ENCODE data around the gene ZNF579. TPM values are rescaled to one million over a fixed set of nuclear protein-coding genes. Genes with fewer than 3 reads are reported as not detected.

The ZNF579 gene, protein sequence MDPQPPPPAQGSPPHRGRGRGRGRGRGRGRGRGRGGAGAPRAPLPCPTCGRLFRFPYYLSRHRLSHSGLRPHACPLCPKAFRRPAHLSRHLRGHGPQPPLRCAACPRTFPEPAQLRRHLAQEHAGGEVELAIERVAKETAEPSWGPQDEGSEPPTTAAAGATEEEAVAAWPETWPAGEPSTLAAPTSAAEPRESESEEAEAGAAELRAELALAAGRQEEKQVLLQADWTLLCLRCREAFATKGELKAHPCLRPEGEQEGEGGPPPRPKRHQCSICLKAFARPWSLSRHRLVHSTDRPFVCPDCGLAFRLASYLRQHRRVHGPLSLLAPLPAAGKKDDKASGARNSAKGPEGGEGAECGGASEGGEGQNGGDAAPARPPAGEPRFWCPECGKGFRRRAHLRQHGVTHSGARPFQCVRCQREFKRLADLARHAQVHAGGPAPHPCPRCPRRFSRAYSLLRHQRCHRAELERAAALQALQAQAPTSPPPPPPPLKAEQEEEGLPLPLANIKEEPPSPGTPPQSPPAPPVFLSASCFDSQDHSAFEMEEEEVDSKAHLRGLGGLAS
- 4.7 and 6.6 TPM in 2 replicates for total RNA-seq

GRCh38 chr19:55580628-55581144 is at the start of gene ZNF579:
Gene ZNF579 (minus strand): TSS chr19:55580848. CDS start chr19:55579639, 1,209 bp downstream.

DNA sequence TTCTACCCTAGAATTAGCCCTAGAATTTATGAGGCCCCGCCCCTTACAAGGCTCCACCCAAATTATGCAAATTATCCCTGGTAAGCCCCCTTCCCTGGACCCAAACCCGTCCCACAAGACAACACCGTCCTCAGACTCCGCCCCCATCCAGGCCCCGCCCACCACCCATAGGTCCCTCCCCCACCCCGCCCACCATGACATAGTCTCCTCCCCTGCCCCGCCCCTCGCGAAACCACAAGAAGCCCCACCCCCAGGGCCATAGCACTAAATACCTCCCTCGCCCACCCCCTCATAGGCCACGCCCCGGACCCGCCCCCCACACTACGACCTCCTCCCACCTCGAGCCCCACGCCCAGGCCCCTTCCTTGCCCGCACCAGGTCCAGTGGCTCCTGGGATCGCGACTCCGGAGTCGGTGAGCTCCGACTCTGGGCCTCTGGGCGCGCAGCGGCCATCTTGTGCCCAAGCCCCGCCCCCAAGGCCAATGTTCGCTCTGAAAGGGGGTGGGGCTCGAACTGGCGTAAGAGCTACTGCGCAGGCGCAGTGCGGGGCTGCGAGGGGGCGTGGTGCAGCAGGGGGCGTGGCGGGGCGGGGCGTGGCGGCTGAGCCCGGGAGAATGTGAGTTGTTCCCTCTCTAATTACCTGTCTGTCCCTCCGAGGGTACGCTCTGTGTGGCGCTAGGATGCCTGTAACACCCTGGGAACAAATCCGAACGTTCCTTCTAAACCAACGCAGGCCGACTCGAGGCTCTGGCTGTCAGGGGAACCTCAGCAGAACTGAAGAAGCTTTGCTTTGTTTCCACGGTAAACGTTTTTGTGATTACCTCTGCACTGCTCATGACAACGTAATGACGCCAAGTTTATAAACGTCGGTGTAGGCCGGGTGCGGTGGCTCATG is 43.7 kb upstream of the ZNF579 start, which contains the start of gene ZNF784:
Gene ZNF784 (minus strand): TSS at position 458 of the 895 bp plus-strand sequence. CDS start 5 bp downstream, at position 453.

DNA sequence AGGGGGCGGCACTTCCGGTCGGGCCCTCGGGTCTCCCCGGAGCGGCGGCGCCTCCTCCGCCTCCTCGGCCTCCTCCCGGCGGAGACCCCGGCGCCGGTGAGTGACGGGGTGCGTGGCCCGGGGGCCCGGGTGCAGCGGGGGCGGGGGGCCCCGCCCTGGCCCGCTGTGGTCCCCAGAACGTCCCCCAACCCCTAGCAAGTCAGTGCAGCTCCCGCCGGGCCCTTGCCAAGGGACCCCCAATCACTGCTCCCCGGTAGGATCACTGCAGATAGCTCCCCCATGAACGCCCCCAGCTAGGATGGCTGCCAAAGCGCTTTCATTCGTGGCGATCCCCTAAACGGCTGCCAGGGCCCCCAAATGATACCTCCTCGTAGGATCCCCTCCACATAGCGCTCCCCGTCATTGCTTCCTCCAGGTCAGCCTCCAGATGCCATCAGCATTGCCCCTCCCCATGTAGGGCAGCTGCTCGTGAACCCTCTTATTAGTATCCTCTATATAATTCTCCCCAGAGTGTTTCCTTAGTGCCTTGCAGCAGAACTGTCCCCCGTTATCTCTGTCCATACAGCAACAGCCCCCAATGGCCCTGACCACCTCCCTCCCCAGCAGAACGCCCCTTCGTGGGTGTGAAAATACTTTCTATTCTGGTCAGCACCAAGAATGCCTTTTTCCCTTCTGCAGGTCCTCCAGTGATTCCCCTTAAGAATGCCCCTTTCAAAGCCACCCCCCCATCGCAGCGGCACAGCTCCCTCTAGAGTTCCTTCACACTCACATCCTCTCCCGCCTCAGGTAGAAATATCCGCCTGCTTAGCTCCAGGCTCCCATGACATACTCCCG is 25.2 kb upstream of the ZNF579 start, which contains the start of gene ZNF865:
Gene ZNF865 (plus strand): TSS at position 11 of the 834 bp plus-strand sequence. CDS start 7,972 bp downstream, outside the sequence.

GRCh38 chr19:55599842-55600661 is 19.4 kb upstream of the ZNF579 start, which contains the start of gene ZNF524:
Gene ZNF524 (plus strand): TSS chr19:55600288. CDS start chr19:55602113, 1,825 bp downstream.

DNA sequence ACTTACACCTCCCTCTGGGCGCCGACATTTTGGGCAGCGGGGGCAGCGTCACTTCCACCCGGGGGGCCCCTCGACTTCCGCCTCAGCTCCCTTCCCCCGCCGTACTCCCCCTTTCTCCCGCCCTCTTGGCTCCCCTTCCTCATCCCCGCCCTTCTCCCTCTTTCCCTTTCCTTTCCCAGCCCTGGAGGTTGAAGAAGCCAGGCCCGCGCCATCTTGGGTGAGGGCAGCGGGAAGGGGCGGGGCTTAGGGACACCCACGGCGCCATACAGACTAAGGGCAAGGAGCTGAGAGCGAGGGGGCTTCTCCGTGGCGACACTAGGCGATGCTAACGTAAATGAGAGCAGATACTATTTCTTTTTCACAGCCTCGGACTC is 18.8 kb upstream of the ZNF579 start, which contains the start of gene FIZ1:
Gene FIZ1 (minus strand): TSS at position 50 of the 374 bp plus-strand sequence. CDS start 1,652 bp downstream, outside the sequence.

DNA sequence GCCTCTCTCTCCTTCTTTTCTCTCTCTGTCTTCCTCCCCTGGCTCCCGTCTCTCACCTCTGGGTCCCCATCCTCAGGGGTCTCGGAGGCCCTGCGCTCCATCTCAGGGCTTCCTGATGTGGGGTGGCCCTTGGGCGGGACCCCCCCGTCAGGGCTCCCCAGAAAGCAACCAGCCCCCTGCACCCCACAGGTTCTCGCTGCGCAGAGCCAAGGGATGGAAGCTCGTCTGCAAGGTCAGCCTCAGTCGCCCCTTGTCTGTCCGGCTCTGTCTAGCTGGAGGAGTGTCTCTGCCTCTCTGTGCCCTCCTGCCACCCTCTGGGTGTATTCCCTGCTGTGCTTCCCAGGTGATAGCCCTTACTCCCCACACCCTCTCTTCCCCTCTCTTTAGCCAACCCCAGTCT is 35.2 kb downstream of the ZNF579 start, which contains the start of gene SBK3:
Gene SBK3 (minus strand): TSS at position 101 of the 400 bp plus-strand sequence. CDS start 0 bp downstream, at position 101.

DNA sequence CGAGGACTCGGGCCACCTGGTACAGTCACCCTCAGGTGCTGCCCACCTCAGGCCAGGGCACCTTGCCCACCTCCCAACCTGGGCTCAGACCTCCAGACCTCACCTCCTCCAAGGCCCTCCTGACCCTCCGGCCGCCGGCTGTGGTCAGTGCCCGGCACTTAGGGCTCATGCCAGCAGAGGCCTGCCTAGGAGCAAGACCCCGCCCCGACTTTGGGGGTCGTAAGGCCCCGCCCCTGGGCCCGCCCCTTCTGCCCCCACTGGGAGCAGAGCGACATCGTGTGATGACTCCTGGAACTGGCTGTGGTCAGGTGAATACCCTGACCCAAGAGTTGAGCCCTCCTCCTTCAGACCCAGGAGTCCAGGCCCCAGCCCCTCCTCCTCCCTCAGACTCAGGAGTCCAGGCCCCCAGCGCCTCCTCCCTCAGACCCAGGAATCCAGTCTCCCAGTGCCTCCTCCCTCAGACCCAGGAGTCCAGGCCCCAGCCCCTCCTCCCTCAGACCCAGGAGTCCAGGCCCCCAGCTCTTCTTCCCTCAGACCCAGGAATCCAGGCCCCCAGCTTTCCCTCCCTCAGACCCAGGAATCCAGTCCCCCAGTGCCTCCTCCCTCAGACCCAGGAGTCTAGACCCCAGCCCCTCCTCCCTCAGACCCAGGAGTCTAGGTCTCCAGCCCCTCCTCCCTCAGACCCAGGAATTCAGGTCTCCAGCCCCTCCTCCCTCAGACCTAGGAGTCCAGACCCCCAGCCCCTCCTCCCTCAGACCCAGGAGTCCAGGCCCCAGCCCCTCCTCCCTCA is 43.5 kb downstream of the ZNF579 start, which contains the start of gene SBK2:
Gene SBK2 (minus strand): TSS at position 183 of the 790 bp plus-strand sequence. CDS start 839 bp downstream, outside the sequence.

Other genes starting within 250 kb of the ZNF579 start
- 6.9 and 11.9 TPM in 2 replicates for gene KMT5C, start 241.0 kb downstream of the ZNF579 start, total RNA-seq
- gene COX6B2, start 226.1 kb downstream of the ZNF579 start, total RNA-seq: 0.42 and 0.55 TPM in 2 replicates
- gene GARIN5B, start 217.6 kb downstream of the ZNF579 start, total RNA-seq: not detected in 2 replicates
- 2.9 and 7.0 TPM in 2 replicates for gene IL11, start 210.4 kb downstream of the ZNF579 start, total RNA-seq
- gene TMEM190, start 204.0 kb downstream of the ZNF579 start, total RNA-seq: not detected in 2 replicates
- 11.9 and 16.4 TPM in 2 replicates for gene TMEM238, start 196.6 kb downstream of the ZNF579 start, total RNA-seq
- gene RPL28, start 194.9 kb downstream of the ZNF579 start, total RNA-seq: 297 and 300 TPM in 2 replicates
- gene UBE2S, start 173.1 kb downstream of the ZNF579 start, total RNA-seq: 107 and 271 TPM in 2 replicates
- gene SHISA7, start 137.5 kb downstream of the ZNF579 start, total RNA-seq: not detected in 2 replicates
- 132 and 147 TPM in 2 replicates for gene ISOC2, start 119.2 kb downstream of the ZNF579 start, total RNA-seq
- gene C19orf85, start 116.1 kb downstream of the ZNF579 start, total RNA-seq: not detected in 2 replicates
- 8.6 and 15.3 TPM in 2 replicates for gene ZNF628, start 104.2 kb downstream of the ZNF579 start, total RNA-seq
- gene NAT14, start 95.7 kb downstream of the ZNF579 start, total RNA-seq: 12.7 and 16.3 TPM in 2 replicates
- 0.31 TPM in 1 of 2 replicates, not detected in the other for gene SSC5D, start 92.4 kb downstream of the ZNF579 start, total RNA-seq
- gene SBK2, start 43.7 kb downstream of the ZNF579 start, total RNA-seq: not detected in 2 replicates
- gene SBK3, start 35.3 kb downstream of the ZNF579 start, total RNA-seq: not detected in 2 replicates
- gene FIZ1, start 18.7 kb upstream of the ZNF579 start, total RNA-seq: 6.9 and 7.9 TPM in 2 replicates
- 20.2 and 24.9 TPM in 2 replicates for gene ZNF524, start 19.4 kb upstream of the ZNF579 start, total RNA-seq
- 2.7 and 3.7 TPM in 2 replicates for gene ZNF865, start 24.8 kb upstream of the ZNF579 start, total RNA-seq
- 2.3 and 3.2 TPM in 2 replicates for gene ZNF784, start 43.7 kb upstream of the ZNF579 start, total RNA-seq
- gene ZNF580, start 60.2 kb upstream of the ZNF579 start, total RNA-seq: 8.0 and 8.3 TPM in 2 replicates
- gene ZNF581, start 62.8 kb upstream of the ZNF579 start, total RNA-seq: 20.5 and 40.1 TPM in 2 replicates
- 7.1 and 7.3 TPM in 2 replicates for gene CCDC106, start 67.4 kb upstream of the ZNF579 start, total RNA-seq
- gene U2AF2, start 74.2 kb upstream of the ZNF579 start, total RNA-seq: 96.4 and 163 TPM in 2 replicates
- 107 and 117 TPM in 2 replicates for gene EPN1, start 94.4 kb upstream of the ZNF579 start, total RNA-seq
- not detected in 2 replicates for gene NLRP9, start 157.6 kb upstream of the ZNF579 start, total RNA-seq
- gene RFPL4A, start 178.2 kb upstream of the ZNF579 start, total RNA-seq: not detected in 2 replicates
- gene RFPL4AL1, start 188.3 kb upstream of the ZNF579 start, total RNA-seq: not detected in 2 replicates